HG02798 (cell line): ENCODE measurements around the gene MDFI.

Experiments
- ATAC-seq: cut with Tn5 transposase; IDR thresholded peaks from one replicate; pipeline ENCODE4 v1.9.1; 2021; ENCODE audit warnings: mild to moderate bottlenecking; ENCODE audit not compliant: unreplicated experiment, poor library complexity

The MDFI gene

GRCh38 chr6:41630946-41631345 lies 7.3 kb upstream of the MDFI start:
- no peak for ATAC-seq

DNA sequence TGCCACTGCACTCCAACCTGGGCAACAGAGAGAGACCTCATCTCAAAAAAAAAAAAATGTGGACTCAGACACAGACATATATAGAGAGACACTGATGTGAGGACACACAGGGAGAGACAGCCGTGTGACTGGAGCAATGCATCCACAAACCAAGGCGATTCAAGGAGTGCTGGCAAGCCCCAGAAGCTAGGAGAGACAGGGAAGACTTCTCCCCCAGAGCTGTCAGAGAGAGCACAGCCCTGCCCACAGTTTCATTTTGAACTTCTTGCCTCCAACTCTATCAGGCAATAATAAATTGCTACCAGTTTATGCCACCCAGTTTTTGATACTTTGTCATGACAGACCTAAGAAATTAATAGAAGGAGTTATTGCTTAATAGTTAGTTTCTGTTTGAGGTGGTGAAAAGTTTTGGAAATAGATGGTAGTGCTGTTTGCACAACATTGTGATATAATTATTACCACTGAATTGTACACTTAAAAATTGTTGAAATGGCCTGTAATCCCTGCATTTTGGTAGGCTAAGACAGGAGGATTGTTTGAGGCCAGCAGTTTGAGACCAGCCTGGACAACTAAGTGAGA lies 5.1 kb upstream of the MDFI start:
- no peak for ATAC-seq

- ATAC-seq, result no peak
Observed at GRCh38 chr6:41634657-41635056, 3.6 kb upstream of the MDFI start.

DNA sequence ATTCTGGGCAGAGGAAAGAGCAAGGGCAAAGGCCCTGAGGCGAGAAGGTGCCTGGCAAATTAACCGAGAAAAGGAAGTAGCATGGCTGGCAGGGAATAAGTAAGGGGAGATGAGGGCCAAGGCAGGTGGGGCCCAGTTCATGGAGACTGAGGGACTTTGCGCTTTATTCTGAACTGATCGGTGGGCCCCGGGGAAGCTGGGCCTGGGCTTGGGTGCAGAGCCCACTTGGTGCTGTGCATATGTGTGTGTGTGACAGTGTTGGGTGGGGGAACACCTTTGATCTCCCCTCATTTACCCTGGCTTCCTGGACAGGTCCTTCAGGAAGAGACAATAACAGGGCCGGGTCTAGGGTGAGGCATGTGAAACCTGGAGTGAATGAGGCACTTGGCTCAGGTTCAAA lies 2.9 kb upstream of the MDFI start:
- no peak for ATAC-seq

DNA sequence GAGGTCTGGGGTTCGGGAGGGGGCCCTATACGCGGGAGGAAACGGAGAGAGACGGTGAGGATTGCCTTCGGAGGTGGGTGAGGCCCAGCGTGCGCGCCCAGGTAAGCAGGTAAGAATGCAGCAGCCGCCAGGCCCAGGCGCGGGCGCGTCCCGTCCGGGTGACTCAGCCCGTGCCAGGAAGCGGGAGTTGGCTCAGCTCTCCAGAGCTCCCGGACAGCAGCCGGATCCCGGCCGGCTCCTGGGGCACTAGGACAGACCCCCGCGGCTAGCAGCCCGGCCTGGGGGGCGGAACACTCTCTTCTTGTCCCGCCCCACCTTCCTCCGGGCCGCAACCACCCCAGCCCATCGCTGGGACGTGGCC lies 1.5 kb upstream of the MDFI start:
- no peak for ATAC-seq

- ATAC-seq, result no peak
Observed at GRCh38 chr6:41637194-41638001, 870 bp upstream of the MDFI start.

DNA sequence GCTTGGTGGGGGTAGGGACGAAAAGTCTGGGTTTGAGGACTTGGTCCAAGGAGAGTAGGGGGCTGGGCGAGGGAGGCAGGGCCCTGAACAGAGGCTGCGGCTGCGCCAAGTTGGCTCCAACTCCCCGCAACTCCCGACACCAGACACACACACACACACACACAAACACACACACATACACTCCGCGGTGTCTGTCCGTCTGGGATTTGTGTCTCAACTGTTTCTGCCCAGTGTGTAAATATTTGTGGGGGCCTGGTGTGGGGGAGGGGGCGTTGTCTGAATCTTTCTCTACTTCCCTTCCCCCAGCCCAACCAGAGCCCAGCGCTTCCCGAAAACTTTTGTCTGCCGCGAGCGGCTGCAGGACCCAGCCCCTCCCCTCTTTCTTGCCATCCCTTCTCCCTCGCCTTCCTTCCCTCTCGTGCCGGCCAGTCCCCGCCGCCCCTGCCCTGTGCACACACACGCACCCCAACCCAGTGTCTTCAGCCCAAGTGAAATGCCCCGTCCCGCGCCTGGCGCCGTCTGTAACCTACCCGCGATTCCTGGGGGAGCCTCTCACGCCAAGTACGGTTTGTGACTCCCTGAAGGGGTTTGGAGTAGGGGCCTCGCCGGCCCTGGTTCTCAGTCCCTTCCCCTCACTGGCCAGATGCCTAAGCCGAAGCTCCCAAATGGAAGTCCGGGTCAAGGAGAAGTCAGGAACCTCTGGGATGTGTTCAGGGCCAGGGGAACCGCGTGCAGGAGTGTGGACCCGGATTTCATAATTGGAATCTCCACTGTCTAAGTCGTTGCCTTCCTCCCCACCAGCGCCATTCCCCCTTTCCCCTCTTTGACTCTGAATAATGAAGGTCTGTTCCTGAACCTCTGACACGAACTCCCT lies 904 bp downstream of the MDFI start:
- ATAC-seq, result no peak

DNA sequence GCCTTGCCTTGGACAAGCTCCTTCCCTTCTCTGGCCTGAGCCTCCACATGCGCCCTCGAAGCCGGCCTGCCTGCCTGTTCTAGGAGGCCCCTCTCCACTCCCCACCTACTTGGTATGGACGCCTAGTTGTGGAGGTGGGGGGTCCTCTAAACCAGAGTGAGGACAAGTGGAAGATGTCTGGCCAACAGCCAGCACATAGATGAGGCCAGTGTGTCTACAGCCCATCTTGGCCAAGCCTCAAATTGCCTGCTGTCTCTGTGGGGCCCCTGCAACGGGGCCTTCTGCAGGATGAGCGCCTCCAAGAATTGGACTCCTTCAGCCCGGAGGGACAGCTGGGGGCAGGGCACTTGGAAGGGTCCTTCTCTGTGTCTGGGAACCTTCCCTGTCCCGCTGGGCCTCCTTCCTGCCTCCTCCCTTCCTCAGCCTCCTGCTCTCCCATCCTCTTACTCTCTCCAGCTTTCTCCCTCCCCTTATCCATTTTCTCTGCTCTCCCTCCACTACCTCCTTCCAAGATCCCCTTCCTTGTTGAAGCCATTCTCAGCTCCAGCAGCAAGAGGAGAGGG lies 1.6 kb downstream of the MDFI start:
- no peak for ATAC-seq

- ATAC-seq, result no peak
Observed at GRCh38 chr6:41640426-41640825, 2.2 kb downstream of the MDFI start.

DNA sequence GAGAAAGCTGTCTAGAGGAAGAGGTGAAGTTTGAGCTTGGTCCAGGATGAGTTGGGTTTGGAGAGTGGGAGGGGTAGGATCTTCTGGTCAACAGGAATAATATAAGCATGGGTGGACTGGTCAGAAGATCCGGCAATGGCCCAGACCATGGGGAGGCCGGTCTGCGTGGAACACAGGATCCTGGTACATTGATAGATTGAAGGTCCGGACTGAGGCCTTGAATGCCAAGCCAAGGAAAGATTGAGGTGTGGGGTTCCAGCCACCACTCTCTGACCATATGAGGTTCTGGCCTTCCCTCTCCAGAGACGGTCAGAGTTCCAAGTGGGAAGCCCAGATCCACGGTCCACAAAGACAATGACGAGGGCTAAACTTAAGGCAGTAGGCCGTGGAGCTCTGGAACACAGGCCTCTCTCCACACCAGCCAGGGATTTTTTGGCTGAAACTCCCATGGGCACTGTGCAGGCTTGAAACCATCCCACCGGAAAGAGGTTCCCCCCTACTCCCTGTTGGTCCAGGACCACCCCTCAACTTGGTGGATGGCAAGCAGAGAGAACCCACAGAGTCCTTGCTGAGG lies 3.2 kb downstream of the MDFI start:
- ATAC-seq, result no peak

GRCh38 chr6:41642090-41642959 lies 4.1 kb downstream of the MDFI start:
- no peak for ATAC-seq

DNA sequence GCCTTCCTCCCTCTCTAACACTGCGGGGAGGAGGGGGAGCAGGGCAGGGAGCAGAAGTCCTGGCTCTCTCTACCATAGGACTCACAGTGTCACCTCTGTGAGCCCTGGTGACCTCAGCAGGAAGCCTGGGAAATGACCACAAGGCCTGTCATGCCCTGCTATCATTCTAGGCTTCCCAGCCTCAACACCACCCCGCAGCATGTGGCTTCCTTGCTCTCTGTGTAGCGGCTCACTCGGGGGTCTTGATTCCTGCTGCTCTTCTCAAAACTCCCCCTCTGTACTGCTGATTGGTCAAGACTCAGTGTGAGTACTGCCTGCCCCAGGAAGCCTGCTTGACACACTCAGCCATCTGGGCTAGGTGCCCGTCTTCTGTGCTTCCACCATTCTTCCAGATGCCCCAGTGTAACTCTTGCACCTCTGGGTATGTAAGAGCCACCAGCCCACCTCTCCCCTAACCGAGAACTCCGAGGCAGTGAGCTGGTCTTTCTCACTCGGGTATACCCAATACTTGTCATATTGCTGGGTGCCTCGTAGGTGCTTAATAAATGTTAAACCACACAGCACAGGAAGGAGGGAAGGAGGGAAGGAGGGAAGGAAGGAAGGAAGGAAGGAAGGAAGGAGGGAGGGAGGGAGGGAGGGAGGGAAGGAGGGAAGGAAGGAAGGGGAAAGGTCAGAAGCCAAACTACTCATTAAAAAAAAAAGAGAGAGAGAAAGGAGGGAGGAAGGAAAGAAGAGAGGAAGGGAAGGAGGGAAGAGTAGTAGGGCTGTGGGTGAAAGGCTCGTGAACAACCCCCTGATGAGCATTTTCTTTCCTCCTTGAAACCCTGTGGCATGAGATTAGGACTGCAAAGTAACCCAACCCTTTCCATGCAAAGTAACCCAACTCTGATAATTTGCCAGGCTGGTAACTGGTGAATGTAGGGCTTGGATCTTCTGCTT lies 5.0 kb downstream of the MDFI start:
- no peak for ATAC-seq

- ATAC-seq, result no peak
Observed at GRCh38 chr6:41643899-41644269, 5.6 kb downstream of the MDFI start.

- ATAC-seq, result no peak
Observed at GRCh38 chr6:41644297-41644879, 6.1 kb downstream of the MDFI start.

DNA sequence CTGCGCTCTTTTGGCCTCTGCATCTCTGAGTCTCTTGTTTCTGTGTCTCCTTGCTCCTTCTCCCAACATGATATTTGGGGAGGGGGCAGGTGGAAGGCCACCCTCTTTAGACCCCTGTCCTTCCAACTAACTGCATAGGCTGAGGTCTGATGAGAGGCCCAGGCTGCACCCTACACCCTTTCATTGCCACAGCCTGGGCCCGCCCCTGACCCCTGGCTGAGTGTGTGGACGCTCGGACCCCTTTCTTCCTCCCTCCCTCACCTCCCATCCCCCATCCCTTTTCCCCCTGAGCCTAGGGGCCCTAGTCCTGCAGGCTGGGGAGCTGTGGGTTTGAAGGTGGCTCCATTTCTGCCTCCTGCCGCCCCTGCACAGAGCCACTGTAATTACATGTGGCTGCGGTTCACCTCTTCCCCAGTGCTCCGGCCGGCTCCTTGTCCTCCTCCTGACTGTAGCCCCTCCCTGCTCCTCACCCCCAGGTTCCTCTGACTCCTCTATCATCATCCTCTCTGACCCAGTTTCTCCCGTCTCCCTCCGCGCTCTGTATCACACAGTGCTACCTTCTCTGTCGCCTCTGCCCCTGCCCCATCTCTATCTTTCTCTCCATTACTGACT lies 6.8 kb downstream of the MDFI start:
- no peak for ATAC-seq

DNA sequence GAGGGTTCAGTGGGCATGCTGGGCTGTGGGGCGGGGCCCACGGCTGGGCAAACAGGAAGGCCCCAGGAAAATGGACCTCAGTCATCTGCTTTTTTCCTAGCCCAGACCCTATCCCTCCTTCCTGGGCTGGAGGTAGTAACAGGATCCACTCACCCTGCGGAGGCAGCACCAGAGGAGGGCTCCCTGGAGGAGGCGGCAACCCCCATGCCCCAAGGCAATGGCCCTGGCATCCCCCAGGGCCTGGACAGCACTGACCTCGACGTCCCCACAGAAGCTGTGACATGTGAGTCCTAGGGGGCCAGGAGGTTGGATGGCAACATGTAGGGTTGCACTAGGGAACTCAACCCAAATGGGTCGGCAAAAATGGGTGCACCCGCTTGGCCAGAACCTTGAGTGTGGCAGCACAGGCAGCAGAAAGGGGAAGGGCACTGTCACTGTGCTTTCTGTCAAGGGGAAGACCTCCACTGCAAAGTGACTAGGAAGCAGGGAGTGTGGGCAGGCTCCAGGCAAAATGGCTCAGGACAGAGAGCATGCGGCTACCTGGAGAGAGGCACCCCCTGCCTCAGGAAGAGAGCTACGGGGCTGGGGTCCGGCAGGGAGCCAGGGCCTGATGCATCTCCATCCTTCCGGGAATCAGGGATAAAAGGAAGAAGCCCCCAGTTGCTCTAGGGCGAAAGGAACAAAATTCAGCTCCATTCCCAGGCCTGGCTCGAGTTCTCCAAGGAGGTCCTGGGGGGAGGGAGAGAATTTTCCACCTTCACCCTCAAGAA lies 7.9 kb downstream of the MDFI start:
- no peak for ATAC-seq

- no peak for ATAC-seq
Observed at GRCh38 chr6:41647061-41647511, 8.8 kb downstream of the MDFI start.
